DOHH2 (cell line): Measurements from ENCODE around the gene SIT1.
A peak's percentile ranks its signal among the peaks of the same experiment; 100 is the strongest.

Experiments
- H3F3A ChIP-seq: fragments of 200-600 bp; sonication (generic), shearing (Covaris generic); 2 replicates; pipeline ENCODE4 v1.6.0; 2016; ENCODE audit warnings: antibody characterized with exemption, mild to moderate bottlenecking; ENCODE audit not compliant: control insufficient read depth, insufficient read depth
- H3K27ac ChIP-seq: fragments of 200-600 bp; sonication (generic); 2 replicates; pipeline ENCODE4 v1.5.1; 2014; ENCODE audit warnings: low read depth, mild to moderate bottlenecking, low read length, moderate library complexity
- H3K27me3 ChIP-seq: fragments of 200-600 bp; sonication (generic); 2 replicates; pipeline ENCODE4 v1.6.1; 2014; ENCODE audit warnings: mild to moderate bottlenecking, low read length, mixed read lengths; ENCODE audit not compliant: control insufficient read depth
- H3K36me3 ChIP-seq: fragments of 200-600 bp; sonication (generic); 2 replicates; pipeline ENCODE4 v1.6.1; 2014; ENCODE audit warnings: mild to moderate bottlenecking, low read length, moderate library complexity, mixed read lengths; ENCODE audit not compliant: control insufficient read depth
- H3K4me1 ChIP-seq: fragments of 200-600 bp; sonication (generic); 2 replicates; pipeline ENCODE4 v1.6.1; 2014; ENCODE audit warnings: mild to moderate bottlenecking, low read length, mixed read lengths; ENCODE audit not compliant: control insufficient read depth
- H3K4me2 ChIP-seq: fragments of 200-600 bp; sonication (generic); 2 replicates; pipeline ENCODE4 v1.6.0; 2014; ENCODE audit warnings: mild to moderate bottlenecking, low read length, moderate library complexity
- H3K4me3 ChIP-seq: fragments of 200-600 bp; sonication (generic); 2 replicates; pipeline ENCODE4 v1.5.1; 2014; ENCODE audit warnings: mild to moderate bottlenecking, low read length, mixed read lengths
- H3K79me2 ChIP-seq: fragments of 200-600 bp; sonication (generic); 2 replicates; pipeline ENCODE4 v1.6.1; 2014; ENCODE audit warnings: mild to moderate bottlenecking, low read length, mixed read lengths; ENCODE audit not compliant: control insufficient read depth
- H3K9me2 ChIP-seq: fragments of 200-600 bp; sonication (generic); replicated peaks from 2 replicates; pipeline ENCODE4 v1.6.1; 2014; ENCODE audit warnings: mild to moderate bottlenecking, low read length, mixed read lengths; ENCODE audit not compliant: control insufficient read depth
- H3K9me3 ChIP-seq: fragments of 200-600 bp; sonication (generic); 2 replicates; pipeline ENCODE4 v1.6.1; 2014; ENCODE audit warnings: antibody characterized with exemption, low read length, mixed read lengths; ENCODE audit not compliant: control insufficient read depth, insufficient read depth
- H4K20me1 ChIP-seq: fragments of 200-600 bp; sonication (generic); 2 replicates; pipeline ENCODE4 v1.6.0; 2014; ENCODE audit warnings: low read depth, mild to moderate bottlenecking, antibody characterized with exemption, low read length, moderate library complexity; ENCODE audit not compliant: control insufficient read depth, insufficient read depth
- EZH2phosphoT487 ChIP-seq: fragments of 200-600 bp; sonication (generic); IDR thresholded peaks from 2 replicates; pipeline ENCODE4 v1.6.1; 2017; ENCODE audit warnings: borderline replicate concordance, mild to moderate bottlenecking, antibody characterized with exemption, low read length, moderate library complexity, mixed read lengths
- TF ChIP-seq, protein P1 (sequence below): fragments of 200-600 bp; sonication (generic); IDR thresholded peaks from one replicate; pipeline ENCODE4 v1.5.1; 2014; ENCODE audit warnings: antibody characterized with exemption, mild to moderate bottlenecking, low read depth, low read length; ENCODE audit not compliant: poor library complexity, severe bottlenecking

Gene SIT1

DNA sequence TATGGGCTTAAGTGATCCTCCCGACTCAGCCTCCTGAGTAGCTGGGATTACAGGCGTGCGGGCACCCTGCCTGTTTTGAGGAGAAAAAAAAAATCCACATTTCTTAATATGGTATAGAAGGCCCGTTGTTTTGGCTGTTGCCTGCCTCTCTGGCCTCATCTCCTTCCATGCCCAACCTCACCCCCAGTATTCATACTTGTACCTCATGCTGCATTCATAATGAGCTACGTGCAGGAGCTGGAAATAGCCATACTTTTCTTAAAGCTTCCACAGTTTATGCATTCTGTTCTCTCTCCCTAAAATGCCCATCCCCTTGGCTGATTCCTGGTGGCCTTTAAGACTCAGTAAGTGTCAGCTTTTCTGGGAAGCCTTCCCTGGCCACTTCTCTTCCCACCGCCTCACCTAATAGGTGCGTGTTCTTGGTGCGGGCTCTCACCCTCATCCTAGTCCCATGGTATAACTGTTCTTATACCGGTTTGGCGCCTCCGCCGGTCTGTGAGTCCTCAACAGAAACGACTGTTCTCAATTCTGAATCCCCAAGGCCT is 41.1 kb upstream of the SIT1 start:
- no peaks in the 10 kb centered on the region for H3K9me3 ChIP-seq
- H3K36me3 ChIP-seq, result peaks cover 13% of the 10 kb centered on the region
- no peaks in the 10 kb centered on the region for H3K79me2 ChIP-seq
- no peaks in the 10 kb centered on the region for H4K20me1 ChIP-seq
- no peak for TF ChIP-seq EZH2phosphoT487
- TF ChIP-seq, protein P1, sequence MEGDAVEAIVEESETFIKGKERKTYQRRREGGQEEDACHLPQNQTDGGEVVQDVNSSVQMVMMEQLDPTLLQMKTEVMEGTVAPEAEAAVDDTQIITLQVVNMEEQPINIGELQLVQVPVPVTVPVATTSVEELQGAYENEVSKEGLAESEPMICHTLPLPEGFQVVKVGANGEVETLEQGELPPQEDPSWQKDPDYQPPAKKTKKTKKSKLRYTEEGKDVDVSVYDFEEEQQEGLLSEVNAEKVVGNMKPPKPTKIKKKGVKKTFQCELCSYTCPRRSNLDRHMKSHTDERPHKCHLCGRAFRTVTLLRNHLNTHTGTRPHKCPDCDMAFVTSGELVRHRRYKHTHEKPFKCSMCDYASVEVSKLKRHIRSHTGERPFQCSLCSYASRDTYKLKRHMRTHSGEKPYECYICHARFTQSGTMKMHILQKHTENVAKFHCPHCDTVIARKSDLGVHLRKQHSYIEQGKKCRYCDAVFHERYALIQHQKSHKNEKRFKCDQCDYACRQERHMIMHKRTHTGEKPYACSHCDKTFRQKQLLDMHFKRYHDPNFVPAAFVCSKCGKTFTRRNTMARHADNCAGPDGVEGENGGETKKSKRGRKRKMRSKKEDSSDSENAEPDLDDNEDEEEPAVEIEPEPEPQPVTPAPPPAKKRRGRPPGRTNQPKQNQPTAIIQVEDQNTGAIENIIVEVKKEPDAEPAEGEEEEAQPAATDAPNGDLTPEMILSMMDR, result no peak
- no peaks in the 10 kb centered on the region for H3K9me2 ChIP-seq
- H3F3A ChIP-seq, result peaks cover 9% of the 10 kb centered on the region; the same call in 1 of the 2 replicates
- H3K4me3 ChIP-seq, result no peak overlapping the region
- peaks cover 44% of the 10 kb centered on the region for H3K4me1 ChIP-seq
- no peak overlapping the region for H3K4me2 ChIP-seq
- H3K27ac ChIP-seq, result no peak overlapping the region
- no peaks in the 10 kb centered on the region for H3K27me3 ChIP-seq

DNA sequence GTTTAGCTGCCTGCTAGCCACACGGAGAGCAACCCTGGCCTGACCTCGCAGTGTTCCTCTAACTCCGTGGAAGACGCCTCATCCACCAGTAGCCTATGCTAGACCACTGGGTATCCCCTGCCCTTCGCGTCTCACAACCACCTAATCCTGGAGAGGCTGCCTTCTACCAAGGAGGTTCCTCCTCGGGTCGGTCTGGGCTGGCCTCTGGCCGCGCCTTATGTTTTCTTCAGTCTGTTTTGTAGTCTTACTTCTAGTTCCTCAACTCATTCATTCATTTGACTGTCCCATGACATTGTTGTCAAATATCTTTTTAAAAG is 40.6 kb upstream of the SIT1 start:
- peak overlapping the region; percentile 95 for H3K4me2 ChIP-seq
- H3K27ac ChIP-seq, result no peak overlapping the region
- H3F3A ChIP-seq, result peaks cover 8% of the 10 kb centered on the region; the same call in 1 of the 2 replicates
- peaks cover 8% of the 10 kb centered on the region for H3K36me3 ChIP-seq
- H3K9me3 ChIP-seq, result no peaks in the 10 kb centered on the region
- H3K79me2 ChIP-seq, result no peaks in the 10 kb centered on the region
- no peaks in the 10 kb centered on the region for H4K20me1 ChIP-seq
- TF ChIP-seq EZH2phosphoT487, result no peak
- TF ChIP-seq, protein P1, result no peak
- peaks cover 47% of the 10 kb centered on the region for H3K4me1 ChIP-seq
- no peaks in the 10 kb centered on the region for H3K27me3 ChIP-seq
- peak overlapping the region; percentile 81 for H3K4me3 ChIP-seq
- no peaks in the 10 kb centered on the region for H3K9me2 ChIP-seq

DNA sequence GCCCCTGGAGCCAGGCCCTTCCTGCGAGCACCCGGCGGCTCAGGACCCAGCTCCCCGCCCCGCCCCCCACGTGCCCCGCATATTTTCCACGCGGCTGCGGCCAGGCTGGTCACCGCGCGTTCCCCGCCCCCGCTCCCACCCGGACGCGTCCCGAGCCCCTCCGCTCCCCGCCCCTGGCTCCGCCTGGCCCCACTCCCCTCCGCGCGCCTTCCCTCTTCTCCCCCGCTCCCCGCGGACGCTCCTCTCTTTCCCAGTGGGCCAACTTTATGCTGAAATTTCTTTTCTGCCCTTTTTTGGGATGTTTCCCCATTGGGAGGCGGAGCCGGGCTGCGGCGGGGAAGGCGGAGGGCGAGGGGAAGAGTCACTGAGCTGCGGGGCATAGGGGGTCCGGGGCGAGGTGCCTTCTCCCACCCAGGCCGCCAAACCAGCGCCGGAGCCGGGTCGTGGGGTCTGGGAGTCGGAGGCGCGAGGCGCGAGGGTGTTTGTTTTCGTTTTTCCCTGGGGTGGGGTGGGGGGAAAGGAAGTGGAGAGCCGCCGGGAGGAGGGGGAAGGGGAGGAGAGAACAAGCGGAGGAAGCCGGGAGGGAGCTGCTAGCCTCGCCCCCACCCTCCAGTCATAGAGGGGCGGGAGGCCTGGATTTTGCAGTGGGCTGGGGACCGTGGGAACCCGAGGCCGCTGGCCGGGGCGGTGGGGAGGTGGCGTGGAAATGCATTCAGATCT is 40.0 kb upstream of the SIT1 start:
- peaks cover 3% of the 10 kb centered on the region for H3K36me3 ChIP-seq
- H4K20me1 ChIP-seq, result no peaks in the 10 kb centered on the region
- no peak for TF ChIP-seq EZH2phosphoT487
- TF ChIP-seq, protein P1, result no peak
- peaks cover 49% of the 10 kb centered on the region for H3K4me1 ChIP-seq
- peak overlapping the region; percentile 95 for H3K4me2 ChIP-seq
- peaks cover 8% of the 10 kb centered on the region; the same call in 1 of the 2 replicates for H3F3A ChIP-seq
- no peaks in the 10 kb centered on the region for H3K9me3 ChIP-seq
- peak overlapping the region; percentile 30 for H3K27ac ChIP-seq
- no peaks in the 10 kb centered on the region for H3K9me2 ChIP-seq
- no peaks in the 10 kb centered on the region for H3K27me3 ChIP-seq
- H3K4me3 ChIP-seq, result peak overlapping the region; percentile 81
- H3K79me2 ChIP-seq, result no peaks in the 10 kb centered on the region
